HG03135 (cell line): ENCODE measurements around the gene KRT82.
A peak's percentile ranks its signal among the peaks of the same experiment; 100 is the strongest.

Experiments used
- ATAC-seq: cut with Tn5 transposase; IDR thresholded peaks from one replicate; pipeline ENCODE4 v1.9.1; 2021; ENCODE audit warnings: mild to moderate bottlenecking, moderate library complexity; ENCODE audit not compliant: unreplicated experiment

Gene KRT82

GRCh38 chr12:52363111-52363679, 42.9 kb downstream of the KRT82 start:
- ATAC-seq: no peak

- ATAC-seq: no peak
These were observed 43.9 kb downstream of the KRT82 start for GRCh38 chr12:52362118-52362726.

GRCh38 chr12:52361553-52361952, 44.6 kb downstream of the KRT82 start:
- ATAC-seq: no peak

GRCh38 chr12:52360663-52361271, 45.4 kb downstream of the KRT82 start:
- ATAC-seq: no peak

- no peak for ATAC-seq
These were observed 46.0 kb downstream of the KRT82 start for GRCh38 chr12:52360106-52360662.

GRCh38 chr12:52359621-52360061, 46.5 kb downstream of the KRT82 start:
- no peak for ATAC-seq

GRCh38 chr12:52358575-52359350, 47.4 kb downstream of the KRT82 start:
- ATAC-seq: peak; percentile 91

GRCh38 chr12:52356762-52357580, 49.2 kb downstream of the KRT82 start:
- no peak for ATAC-seq

GRCh38 chr12:52356031-52356761, 49.9 kb downstream of the KRT82 start:
- ATAC-seq: no peak

- no peak for ATAC-seq
These were observed 51.0 kb downstream of the KRT82 start for GRCh38 chr12:52355176-52355575.

- ATAC-seq: no peak
These were observed 51.9 kb downstream of the KRT82 start for GRCh38 chr12:52354200-52354599.

- no peak for ATAC-seq
These were observed 52.4 kb downstream of the KRT82 start for GRCh38 chr12:52353766-52354165.

- no peak for ATAC-seq
These were observed 53.2 kb downstream of the KRT82 start for GRCh38 chr12:52352951-52353350.

GRCh38 chr12:52351196-52352059, 54.7 kb downstream of the KRT82 start:
- no peak for ATAC-seq

- ATAC-seq: no peak
These were observed 55.3 kb downstream of the KRT82 start for GRCh38 chr12:52350786-52351185.

GRCh38 chr12:52350021-52350620, 56.0 kb downstream of the KRT82 start:
- ATAC-seq: no peak

GRCh38 chr12:52349196-52349595, 56.9 kb downstream of the KRT82 start:
- no peak for ATAC-seq
